A549 (cell line): Measurements from ENCODE around the gene GPATCH8.

Experiments used
- CHD4 ChIP-seq: fragments of 200-600 bp; sonication (generic); IDR thresholded peaks from 2 replicates; pipeline ENCODE4 v1.6.1; 2016; ENCODE audit warnings: antibody characterized with exemption, mild to moderate bottlenecking, borderline replicate concordance
- CTCF ChIP-seq: fragments of >200 bp; sonication (Bioruptor Twin); formaldehyde crosslinking; IDR thresholded peaks from 3 replicates; pipeline ENCODE4 v1.5.1; 2016
- ESRRA ChIP-seq: fragments of 150-350 bp; IDR thresholded peaks from 2 replicates; pipeline ENCODE4 v1.6.1; 2014; ENCODE audit warnings: mild to moderate bottlenecking, low read length, borderline replicate concordance
- JUN ChIP-seq, 2 experiments: fragments of >200 bp; sonication (Bioruptor Twin); formaldehyde crosslinking; IDR thresholded peaks; 2 replicates in 1 of 2; 3 replicates in 1 of 2; pipeline ENCODE4 v1.6.1; 2016 to 2017
- NPAS2 ChIP-seq: fragments of 250-450 bp; sonication (Bioruptor Pico); IDR thresholded peaks from 2 replicates; pipeline ENCODE4 v1.8.0; 2022; ENCODE audit warnings: mild to moderate bottlenecking, moderate library complexity, borderline replicate concordance
- POLR2A ChIP-seq: IDR thresholded peaks from 2 replicates; pipeline ENCODE4 v1.6.1; 2012; ENCODE audit warnings: mild to moderate bottlenecking, low read length
- RNF2 ChIP-seq: fragments of 200-600 bp; sonication (generic); IDR thresholded peaks from 2 replicates; pipeline ENCODE4 v1.6.1; 2016; ENCODE audit warnings: low read depth, mild to moderate bottlenecking, antibody characterized with exemption, moderate library complexity, borderline replicate concordance

GRCh38 chr17:44473367-44473766 lies 29.8 kb downstream of the GPATCH8 start:
- TF ChIP-seq POLR2A (no peak), CTCF (no peak), CHD4 (no peak), JUN (IDR thresholded peaks at IDR 0.05) (no peak), NPAS2 (CRISPR knock-in tag) (no peak), RNF2 (no peak), ESRRA (no peak)
